Cardiac septum (tissue), 1 donor: ENCODE measurements around the gene A4GALT. TPM values are rescaled to one million over a fixed set of nuclear protein-coding genes. Genes with fewer than 3 reads are reported as not detected.
"Not testable (repeated sequence)": the region's sequence is repeated elsewhere in the genome, so short reads cannot be mapped to it uniquely, and the experiment has no call there.

Experiments used
- DNase-seq: peaks from one replicate; pipeline ENCODE4 v3.0.0-alpha.2; 2020; ENCODE audit warnings: low spot score
- intact Hi-C: fragments of 100-400 bp; cut with DNase I; formaldehyde crosslinking; loops from one replicate; pipeline ENCODE4 v1.14.0; 2022
- long read RNA-seq: library from polyadenylated mRNA; unstranded; transcript quantifications from one replicate; pipeline ENCODE4 v2.0.0, GENCODE V29; 2021
- total RNA-seq: library from RNA; stranded (reverse); fragmentation: NEBNext Ultra II Directional; extraction: Animal tissue kit (Norgen Biotek cat#: 25700); gene quantifications from one replicate; pipeline ENCODE4 v1.2.1, GENCODE V29; 2021
- donor health status: DM: no; HTN: no; CAD: no.

Gene A4GALT, protein sequence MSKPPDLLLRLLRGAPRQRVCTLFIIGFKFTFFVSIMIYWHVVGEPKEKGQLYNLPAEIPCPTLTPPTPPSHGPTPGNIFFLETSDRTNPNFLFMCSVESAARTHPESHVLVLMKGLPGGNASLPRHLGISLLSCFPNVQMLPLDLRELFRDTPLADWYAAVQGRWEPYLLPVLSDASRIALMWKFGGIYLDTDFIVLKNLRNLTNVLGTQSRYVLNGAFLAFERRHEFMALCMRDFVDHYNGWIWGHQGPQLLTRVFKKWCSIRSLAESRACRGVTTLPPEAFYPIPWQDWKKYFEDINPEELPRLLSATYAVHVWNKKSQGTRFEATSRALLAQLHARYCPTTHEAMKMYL
- 97.7 TPM for total RNA-seq
- long read RNA-seq, transcript A4GALT-206 (3 exons, 2,141 nt) = major isoform, 39 of 167 reads
- long read RNA-seq, transcript A4GALT-202 (3 exons, 1,956 nt) = minor isoform, 7 of 167 reads
- long read RNA-seq, transcript A4GALT-201 (2 exons, 2,019 nt) = minor isoform, 6 of 167 reads
- long read RNA-seq, partial matches to known transcripts = 7 of 167 reads
- long read RNA-seq, other reads (novel, unspliced or antisense) = 108 of 167 reads

DNA sequence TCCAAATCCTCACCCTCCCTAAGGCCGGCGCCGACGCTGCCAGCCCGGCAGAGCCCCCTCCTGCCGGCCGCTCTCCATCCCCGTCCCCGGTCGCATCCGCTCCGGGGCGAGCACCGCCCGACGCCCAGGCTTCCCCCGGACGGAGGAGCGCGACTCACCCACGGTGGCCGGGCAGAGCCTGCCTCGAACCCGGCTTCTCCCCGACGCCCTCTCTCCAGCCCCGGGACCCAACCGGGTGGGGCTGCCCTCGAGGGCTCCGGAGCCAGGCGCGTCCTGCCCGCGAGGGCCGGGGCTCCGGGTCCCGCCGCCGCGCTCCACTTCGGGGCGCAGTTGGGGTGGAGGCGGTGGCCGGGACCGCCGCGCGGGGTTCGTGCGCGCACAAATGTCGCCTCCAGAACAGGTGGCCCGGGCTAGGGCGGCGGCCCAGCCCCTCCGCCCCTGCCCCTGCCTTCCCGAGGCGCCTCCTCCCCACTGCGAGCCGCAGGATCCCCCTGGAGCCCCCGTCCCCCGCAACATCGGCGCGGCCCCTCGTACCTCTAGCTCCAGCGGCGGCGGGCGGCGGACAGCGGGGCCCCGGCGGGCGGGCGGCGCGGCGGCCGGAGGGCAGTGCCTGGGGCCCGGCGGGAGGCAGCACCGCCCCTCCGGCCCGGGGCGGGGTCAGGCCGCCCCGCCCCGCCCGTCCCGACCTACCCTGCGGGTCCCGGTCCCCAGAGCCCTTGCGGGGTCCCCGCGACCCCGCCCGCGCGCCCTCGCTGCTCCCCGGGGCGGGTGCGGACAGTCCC lies at the start of gene A4GALT:
Gene A4GALT (minus strand): TSS at position 608 of the 782 bp plus-strand sequence. CDS start 26,919 bp downstream, outside the sequence.
- no peak for DNase-seq
- intact Hi-C loops = loop anchor here (5.0 kb wide), 1 partner anchor 52 kb away; no protein-coding TSS in a partner anchor

DNA sequence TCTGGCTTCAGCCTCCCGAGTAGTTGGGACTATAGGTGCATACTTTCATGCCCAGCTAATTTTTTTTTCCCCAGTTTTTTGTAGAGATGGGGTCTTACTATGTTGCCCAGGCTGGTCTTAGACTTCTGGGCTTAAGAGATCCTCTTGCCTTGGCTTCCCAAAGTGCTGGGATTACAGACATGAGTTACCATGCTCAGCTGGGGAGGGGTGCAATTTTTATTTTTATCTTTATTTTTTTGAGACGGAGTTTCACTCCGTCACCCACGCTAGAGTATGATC lies 49.7 kb upstream of the A4GALT start:
- DNase-seq = no peak
- intact Hi-C loops = loop anchor here (5.0 kb wide), 1 partner anchor 48 kb away; the partner anchor contains the start of gene A4GALT

DNA sequence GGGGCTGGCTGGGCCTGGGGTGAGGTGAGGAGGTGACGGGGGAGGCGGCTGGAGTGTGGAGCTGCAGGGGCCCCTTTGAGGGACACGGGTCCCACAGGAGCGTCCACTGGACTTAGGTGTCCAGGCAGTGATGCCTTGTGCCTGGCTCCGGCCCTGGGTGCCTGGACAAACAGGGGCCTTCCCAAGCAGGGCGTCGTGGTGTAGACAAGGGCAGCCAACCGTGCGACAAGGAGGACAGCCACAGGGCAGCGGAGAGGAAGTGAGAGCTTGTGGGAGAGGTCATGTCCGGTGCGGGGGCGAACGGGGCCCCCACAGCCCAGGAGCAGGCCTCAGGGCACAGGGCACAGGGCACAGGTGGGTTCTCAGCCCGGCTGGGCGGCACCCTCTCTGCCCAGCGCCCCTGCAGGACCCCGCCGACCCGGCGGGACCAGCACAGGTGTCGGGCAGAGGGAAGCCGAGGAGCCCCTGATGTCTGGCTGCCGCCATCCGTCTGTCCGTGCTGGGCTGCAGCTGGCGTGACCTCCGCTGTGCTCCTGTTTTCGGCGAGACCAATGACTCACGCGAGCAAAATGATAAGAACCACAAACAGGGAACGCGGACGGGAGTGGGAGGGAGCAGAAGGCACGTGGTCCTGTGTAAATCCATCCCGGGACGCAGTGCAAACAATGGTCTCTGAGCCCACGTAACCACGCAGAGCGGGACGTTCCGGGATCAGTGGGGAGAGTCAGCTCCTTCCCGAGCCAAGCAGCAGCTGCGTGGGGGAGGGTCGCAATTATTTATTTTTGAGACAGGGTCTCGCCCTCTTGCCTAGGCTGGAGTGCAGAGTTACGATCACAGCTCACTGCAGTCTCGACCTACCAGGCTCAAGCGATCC lies 49.1 kb upstream of the A4GALT start:
- no peak for DNase-seq
- intact Hi-C loops = loop anchor here (5.0 kb wide), 1 partner anchor 48 kb away; the partner anchor contains the start of gene A4GALT

DNA sequence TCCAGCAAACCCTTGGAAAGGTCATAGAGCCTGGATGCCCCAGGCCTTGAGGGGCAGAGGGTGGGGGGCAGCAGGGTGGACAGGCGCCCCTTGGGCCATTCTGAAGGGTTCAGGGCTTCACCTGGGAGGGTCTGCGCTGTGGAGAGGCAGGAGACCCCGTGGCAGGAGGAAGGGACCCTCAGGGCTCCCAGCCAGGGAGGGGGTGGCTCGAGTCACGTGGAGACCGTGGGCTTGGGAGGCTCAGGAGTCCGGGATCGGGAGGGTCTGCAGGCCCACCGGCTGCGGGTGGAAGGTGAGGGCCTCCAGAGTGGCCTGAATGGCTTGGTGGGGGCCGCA lies 48.5 kb upstream of the A4GALT start:
- no peak for DNase-seq
- intact Hi-C loops = no loop called here

DNA sequence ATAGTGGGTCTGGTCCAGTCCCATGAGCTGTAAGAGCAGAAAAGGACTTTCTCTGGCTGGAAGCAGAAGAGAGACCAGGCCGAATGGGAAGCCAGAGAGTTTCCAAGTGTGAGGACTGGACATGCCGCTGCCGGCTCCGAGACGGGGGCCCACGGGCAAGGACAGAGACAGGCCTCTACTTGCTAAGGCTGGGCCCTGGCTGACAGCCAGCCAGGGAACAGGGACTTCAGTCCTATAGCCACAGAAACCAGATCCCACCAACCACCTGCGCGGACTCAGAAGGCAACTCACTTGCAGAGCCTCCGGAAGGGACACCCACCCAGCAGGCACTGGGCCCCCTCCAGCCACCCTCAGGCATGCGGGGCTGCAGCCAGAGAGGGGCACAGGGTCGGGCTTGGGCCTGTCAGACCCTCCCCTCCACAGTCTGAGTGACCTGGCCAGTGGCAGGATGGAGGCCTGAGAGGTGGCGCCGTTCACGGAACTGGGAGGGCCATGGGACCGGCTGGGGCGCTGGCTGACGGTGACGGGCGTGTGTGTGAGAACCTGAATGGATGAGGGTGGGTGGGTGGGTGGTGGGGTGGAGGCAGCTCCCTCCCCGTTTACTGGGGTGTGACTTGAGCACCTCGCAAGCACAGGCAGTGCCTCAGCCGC lies 47.8 kb upstream of the A4GALT start:
- DNase-seq = no peak
- intact Hi-C loops = no loop called here

DNA sequence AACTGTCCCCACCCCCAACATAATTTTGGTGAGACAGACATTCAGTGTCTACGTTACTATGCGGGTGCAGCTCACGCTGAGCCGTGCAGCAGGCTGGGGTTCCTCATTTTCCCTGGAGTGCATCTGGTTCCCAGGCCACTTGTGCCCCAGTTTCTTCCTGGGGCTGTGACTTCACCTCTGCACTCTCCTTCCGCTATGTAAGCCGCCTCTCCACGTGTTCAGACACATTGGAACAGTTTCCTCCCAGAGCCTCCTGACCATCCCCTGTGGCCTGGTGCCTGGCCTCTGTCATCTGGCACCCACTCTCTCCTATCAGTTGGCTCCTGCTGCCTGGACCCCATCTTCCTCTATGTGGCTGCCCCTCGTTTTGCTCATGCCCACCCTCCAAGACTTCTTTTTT lies 46.2 kb upstream of the A4GALT start:
- DNase-seq = no peak
- intact Hi-C loops = no loop called here

DNA sequence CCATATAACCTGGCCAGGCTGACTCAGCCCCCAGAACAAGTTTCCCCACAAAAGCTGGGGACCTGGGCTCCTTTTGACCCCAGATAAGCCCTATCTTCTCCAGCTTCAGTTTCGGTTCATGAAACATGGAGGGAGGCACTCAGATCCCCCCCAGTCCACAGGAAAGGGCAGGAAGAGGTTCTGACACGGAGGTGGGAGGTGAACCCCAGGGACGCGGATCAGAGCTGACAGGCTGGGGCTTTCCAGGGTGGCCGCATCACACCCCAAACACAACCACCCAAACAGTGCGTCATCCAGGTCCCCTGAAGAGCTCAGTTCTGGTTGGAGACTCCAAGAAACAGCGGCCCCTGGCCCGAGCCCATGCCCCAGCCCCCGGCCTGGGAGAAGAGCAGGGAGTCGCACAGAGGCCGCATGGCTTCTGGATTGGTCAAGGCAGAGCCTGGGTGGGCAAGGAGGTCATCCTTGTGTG lies 44.3 kb upstream of the A4GALT start:
- DNase-seq = no peak
- intact Hi-C loops = no loop called here

DNA sequence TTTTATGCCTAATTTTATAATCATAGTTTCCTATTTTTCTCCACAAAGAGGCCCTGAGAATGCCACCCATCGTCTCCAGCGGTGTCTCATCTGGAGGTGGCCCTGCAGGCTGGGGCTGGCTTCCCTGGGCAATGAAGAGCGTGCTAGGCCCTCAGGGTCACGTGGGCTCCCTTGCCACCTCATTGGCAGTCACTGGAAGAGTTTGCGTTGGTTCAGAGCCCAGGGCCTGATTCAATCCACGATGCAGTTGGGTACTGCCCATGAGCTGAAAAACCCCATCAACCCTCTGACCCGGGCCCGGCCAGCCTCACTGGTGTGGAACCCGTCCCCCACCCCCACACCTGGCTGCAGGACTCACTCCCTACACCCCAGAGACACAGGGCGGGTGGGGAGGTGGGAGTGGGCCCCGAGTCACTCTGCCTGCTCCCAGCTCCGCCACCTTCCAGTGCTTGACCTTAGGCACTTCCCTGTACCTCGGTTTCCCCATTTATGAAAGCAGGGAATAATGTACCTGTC lies 43.4 kb upstream of the A4GALT start:
- no peak for DNase-seq
- intact Hi-C loops = no loop called here

DNA sequence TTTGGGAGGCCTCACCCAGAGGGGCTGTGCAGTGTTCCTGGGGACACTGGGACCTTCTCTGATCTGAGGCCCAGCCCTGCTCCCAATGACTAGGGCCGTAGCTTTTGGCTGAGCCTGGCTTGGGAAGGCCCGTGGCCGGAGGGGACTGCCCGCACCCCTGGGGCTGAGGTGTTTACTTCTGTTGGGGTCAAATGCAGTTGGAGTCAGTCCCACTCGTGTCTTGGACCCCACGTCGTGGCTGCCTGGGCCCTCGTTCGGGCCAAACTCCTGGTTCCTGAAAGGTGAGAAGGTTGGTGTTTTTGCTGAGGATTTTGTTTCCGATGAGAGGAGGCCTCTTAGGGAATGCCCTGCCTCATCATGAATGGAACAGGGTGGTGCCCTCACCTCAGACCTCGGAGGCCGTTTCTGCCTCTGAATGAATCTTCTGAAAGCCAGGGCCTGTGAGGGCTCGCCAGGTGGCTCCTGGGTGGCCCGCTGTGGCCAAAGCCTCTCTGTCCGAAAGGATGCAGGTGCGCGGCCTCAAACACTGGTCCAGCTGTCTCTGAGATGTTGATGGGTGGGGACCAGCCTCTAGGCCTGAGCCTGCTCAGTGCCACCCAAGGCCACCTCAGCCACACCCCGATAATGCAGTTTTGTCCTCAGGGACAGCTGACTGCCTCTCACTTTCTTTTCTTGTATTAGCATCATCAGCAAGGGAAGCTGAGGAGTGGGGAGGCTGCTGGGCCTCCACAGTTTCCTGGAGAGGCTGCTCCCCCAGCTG lies 40.3 kb upstream of the A4GALT start:
- intact Hi-C loops = no loop called here
- no peak for DNase-seq

DNA sequence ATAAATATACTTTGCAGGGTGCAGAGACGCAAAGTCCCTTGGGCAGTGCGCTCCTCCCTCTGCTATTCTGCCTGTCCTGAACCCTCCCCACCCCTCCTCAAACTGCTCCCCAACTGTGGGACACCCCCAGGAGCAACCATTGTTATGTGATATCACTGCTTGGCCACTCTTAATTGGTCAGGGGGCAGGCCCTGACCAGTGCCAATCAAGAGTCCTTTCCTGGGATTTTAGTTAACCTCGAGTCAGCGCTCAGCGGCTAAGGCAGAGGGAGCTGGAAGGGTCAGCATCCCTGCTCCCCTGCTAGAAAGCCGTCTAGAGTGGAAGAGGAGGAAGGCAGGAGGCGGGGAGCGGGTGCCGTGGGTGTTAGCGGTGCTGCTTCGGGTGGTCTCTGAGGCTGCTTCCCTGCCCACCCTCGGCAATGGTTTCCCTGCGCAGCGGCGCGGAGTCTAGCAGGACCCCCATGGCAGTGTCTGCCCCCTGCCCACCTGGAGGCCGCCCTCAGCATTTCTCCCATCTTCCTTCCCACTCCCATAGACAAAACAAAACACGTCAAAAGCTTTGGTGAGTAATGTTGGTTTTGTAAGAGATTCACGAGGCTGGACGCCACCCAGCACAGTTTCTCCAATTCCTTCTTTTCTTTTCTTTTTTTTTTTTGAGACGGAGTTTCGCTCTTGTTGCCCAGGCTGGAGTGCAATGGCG lies 38.4 kb upstream of the A4GALT start:
- intact Hi-C loops = no loop called here
- DNase-seq = no peak

DNA sequence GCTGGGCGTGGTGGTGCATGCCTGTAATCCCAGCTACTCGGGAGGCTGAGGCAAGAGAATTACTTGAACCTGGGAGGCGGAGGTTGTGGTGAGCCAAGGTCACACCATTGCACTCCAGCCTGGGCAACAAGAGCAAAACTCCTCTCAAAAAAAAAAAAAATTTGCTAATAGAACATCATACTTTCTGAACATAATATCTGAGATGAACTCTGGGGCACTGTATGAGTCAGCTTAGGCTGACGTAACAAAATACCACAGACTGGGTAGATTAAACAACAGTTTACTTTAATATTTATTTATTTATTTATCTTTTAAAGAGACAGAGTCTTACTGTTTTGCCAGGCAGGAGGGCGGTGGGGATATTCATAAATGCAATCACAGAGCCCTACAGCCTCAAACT lies 34.9 kb upstream of the A4GALT start:
- DNase-seq, intact Hi-C loops: not testable (repeated sequence)

DNA sequence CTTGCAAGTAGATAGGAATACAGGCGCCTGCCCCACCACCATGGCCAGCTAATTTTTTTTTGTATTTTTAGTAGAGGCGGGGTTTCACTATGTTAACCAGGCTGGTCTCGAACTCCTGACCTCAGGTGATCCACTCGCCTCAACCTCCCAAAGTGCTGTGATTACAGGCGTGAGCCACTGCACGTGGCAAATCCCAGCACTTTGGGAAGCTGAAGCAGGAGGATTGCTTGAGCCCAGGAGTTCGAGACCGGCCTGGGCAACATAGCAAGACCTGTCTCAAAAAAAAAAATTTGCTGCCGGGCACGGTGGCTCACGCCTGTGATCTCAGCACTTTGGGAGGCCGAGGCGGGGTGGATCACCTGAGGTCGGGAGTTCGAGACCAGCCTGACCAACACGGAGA lies 34.5 kb upstream of the A4GALT start:
- intact Hi-C loops, DNase-seq: not testable (repeated sequence)

DNA sequence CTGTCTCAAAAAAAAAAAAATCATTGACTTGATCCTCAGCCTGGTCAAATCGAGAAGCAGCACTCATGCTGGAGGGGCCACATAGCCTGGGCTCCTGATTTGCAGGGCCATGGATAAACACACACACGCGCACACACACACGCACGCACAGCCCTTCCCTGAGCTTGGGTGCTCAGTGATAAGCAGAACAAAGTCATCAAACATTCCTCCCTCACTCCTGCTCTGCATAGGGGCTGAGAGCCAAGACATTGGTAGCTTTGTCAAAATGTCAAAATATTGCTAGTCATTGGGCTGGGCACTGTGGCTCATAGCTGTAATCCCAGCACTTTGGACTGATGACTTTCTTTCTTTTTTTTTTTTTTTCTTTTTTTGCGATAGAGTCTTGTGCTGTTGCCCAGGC lies 34.0 kb upstream of the A4GALT start:
- intact Hi-C loops = no loop called here
- no peak for DNase-seq

DNA sequence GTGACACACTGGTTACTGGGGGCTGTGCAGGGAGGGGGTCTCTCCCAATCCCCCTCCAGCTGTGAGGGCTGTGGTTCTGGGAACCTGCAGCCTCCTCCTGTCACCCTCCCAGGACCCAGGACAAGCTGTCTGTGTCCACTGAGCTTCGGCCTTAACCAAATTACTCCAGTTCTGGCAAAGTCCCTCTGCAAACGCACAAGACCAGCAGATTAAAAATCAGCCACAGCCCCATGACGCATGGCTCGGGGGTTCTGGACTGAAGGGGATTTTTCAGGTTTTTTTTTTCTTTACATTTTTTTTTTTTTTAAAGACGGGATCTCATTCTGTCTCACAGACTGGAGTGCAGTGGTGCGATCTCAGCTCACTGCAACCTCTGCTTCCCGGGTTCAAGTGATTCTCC lies 32.2 kb upstream of the A4GALT start:
- DNase-seq = no peak
- intact Hi-C loops = no loop called here

DNA sequence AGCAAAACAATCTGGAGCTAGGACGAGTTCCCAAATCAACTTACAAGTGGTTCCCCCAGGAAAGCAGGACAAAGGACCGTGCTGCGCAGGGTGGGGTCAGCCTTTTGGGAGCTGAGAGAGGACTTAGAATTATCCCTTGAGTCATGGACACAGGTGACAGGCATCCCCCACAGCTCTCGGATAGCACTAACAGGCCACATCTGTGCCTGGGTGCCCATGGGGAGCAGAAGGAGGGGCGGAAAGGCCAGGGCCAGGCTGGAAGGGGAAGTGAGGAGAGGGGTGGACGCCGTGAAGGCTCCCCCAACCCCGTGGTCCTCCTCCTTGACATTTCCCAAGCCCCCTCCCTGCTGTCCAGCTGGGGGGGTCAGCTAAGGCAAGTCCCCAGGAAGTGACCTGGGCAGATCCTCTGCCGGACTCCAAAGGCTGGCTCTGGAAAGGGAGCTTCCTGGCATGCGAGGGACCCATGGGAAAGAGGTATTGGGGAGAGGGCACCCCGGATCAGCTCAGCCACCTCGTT lies 31.6 kb upstream of the A4GALT start:
- intact Hi-C loops = no loop called here
- no peak for DNase-seq

DNA sequence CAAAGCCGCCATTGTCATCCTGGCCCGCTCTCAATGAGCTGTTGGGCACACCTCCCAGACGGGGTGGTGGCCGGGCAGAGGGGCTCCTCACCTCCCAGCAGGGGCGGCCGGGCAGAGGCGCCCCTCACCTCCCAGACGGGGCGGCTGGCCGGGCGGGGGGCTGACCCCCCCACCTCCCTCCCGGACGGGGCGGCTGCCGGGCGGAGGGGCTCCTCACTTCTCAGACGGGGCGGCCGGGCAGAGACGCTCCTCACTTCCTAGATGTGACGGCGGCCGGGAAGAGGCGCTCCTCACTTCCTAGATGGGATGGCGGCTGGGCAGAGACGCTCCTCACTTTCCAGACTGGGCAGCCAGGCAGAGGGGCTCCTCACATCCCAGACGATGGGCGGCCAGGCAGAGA lies 29.8 kb upstream of the A4GALT start:
- DNase-seq = not testable (repeated sequence)

DNA sequence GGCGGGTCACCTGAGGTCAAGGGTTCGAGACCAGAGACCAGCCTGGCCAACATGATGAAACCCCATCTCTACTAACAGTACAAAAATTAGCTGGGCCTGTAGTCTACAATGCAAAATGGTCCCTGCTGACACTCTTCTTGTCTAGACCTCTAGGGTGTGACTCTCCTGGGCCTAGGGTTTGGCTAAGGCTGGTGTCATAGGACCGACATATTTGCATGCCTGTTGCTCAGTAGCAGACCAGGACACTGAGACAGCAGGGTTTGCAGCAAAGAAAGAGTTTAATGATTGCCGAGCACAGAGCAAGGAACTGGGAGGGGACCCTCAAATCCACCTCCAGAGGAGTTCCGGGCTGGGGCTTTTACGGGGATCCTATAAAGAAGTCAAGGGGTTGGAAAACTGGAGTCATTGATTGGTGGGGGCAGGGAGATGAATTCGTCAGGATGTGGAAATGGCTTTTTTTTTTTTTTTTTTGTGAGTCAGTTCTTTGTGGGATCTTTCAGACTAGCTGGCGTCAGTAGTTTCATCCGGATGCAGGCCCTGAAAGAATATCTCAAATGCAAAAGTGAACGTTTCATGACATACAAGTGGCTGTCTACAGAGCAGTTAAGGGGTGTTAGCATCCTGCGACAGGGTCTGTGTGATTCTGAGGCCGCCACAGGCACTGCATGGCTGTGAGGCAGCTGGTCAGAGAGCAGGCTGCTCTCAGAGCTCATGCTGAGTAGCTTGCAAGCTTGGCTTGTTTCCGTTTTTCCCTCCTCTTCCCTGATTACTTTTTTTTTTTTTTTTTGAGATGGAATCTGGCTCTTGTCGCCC lies 27.2 kb upstream of the A4GALT start:
- DNase-seq = no peak
- intact Hi-C loops = no loop called here

More for the DNA sequence above, 29.8 kb upstream of the A4GALT start:
- intact Hi-C loops = not testable (repeated sequence)
